Forelimb muscle (tissue), 1 donor: ENCODE results near the gene MYOM1. TPM values are rescaled to one million over a fixed set of nuclear protein-coding genes. Genes with fewer than 3 reads are reported as not detected.
"Not testable (repeated sequence)": the region's sequence is repeated elsewhere in the genome, so short reads cannot be mapped to it uniquely, and the experiment has no call there.

ENCODE experiments used
- DNase-seq: peaks from one replicate; pipeline ENCODE4 v3.0.0-alpha.2; 2013; ENCODE audit warnings: low read depth
- polyA plus RNA-seq: library from polyadenylated mRNA; unstranded; fragments of 120-200 nt; gene quantifications from one replicate; pipeline ENCODE4 v1.2.1, GENCODE V29; 2013; ENCODE audit not compliant: insufficient read length

MYOM1 gene
- polyA plus RNA-seq, 1 donor, result 731 TPM

DNA sequence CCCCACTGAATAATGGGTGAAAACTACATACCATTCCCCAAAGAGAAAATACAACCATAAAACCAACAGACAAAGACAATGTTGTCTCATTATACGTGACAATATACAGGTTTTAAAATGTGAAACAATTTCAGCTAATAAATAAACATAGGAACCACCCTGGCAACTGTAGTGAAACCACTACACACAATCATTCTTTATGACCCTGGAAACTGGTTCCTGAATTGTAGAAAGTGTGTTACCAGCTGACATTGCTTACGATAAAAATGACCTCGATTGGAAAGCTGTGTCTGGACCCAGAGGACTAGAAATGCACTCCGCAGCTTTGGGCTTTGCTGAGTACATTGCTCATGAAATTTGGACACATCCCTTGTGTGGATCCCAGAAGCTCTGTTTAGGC lies 132.9 kb downstream of the MYOM1 start:
- no peak for DNase-seq

- DNase-seq, result no peak
Observed at GRCh38 chr18:3085612-3086011, 134.2 kb downstream of the MYOM1 start.

DNA sequence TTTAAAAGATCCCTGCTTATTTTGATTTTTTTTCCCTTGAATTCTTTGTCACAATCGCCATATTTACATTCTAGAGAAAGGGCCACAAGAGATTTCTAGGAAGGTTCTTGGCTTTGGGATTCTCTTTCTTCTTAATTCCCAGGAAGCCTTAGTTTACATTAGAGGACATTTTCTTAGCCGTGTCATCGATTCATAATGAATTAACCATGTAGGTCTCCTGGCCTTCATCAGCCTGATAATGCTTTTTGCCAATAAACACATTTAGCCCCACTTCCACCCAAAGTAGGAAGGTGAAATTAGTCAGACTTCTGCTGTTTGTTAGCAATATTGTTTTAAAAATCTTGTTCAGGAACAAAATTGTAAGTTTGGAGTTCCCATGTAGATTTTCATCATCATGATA lies 135.6 kb downstream of the MYOM1 start:
- no peak for DNase-seq

- DNase-seq, result no peak
Observed at GRCh38 chr18:3083766-3084165, 136.0 kb downstream of the MYOM1 start.

GRCh38 chr18:3081584-3081991 lies 138.2 kb downstream of the MYOM1 start:
- DNase-seq, result no peak

- no peak for DNase-seq
Observed at GRCh38 chr18:3079653-3080052, 140.1 kb downstream of the MYOM1 start.

- DNase-seq, result no peak
Observed at GRCh38 chr18:3075491-3075890, 144.3 kb downstream of the MYOM1 start.

- no peak for DNase-seq
Observed at GRCh38 chr18:3074087-3074486, 145.7 kb downstream of the MYOM1 start.

DNA sequence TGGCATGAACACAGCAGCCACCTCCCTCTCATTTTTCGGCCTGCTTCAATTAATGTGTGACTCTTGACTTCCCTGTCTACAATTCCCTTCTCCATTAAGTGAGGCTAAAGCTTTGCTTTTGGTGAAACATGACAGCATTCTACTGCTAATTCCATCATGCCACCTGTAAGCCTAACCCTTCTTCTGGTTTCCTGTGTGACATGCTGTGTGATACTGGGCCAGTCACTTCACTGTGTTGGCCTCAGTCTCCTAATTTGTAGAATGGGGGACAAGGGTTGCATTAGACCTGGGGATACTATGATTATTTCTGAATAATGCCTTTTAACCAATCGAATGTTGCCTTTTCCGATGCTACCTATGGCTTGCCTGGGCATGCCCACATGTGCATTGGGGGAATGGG lies 146.4 kb downstream of the MYOM1 start:
- DNase-seq, result not testable (repeated sequence)

DNA sequence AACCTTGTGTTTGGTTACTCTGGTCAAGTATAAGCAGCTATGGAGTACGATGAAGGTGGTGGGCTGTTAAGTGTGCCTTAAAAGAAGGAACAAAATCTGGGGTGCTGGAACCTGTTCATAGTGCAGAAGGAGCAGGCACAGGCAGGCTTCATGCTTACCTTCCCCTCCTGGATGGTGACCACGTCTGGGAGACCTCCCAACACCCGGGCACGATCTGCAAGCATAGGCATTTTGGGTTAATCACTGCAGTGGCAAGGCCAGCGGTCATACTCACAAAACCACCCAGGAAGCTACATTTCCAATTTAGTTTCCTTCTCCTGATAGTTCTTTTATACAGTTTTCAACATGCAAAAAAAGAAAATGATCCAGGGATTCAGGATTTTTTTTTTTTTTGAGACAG lies 148.1 kb downstream of the MYOM1 start:
- DNase-seq, result no peak

DNA sequence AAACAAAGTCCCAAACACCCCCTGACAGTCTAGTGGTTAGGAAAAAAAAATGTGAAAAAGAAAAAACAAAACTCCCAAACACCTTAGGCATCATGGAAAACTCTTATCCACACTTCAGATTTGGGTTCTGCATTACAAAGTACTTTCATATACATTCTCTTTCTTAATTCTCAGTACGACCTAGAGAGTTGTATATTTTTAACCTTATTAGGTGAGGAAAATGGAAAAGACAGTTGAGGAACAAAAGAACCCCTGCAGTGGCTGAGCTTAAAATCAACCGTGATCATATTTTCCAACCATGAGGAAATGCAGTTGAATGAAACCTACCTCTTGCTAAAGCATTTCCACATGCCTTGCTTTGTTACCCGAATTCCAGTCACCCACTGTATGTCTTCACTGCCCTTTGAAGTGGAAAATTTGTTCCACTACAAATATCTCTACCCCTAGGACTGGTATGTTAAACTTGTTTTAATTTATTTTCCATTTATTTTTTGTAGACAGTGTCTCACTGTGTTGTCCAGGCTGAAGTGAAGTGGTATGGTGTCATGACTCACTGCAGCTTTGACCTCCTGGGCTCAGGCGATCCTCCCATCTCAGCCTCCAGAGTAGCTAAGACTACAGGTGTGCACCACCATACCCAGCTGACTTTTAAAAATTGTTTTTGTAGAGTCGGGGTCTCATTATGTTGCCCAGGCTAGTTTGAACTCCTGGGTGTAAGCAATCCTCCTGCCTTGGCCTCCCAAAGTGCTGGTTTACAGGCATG lies 149.9 kb downstream of the MYOM1 start:
- no peak for DNase-seq

DNA sequence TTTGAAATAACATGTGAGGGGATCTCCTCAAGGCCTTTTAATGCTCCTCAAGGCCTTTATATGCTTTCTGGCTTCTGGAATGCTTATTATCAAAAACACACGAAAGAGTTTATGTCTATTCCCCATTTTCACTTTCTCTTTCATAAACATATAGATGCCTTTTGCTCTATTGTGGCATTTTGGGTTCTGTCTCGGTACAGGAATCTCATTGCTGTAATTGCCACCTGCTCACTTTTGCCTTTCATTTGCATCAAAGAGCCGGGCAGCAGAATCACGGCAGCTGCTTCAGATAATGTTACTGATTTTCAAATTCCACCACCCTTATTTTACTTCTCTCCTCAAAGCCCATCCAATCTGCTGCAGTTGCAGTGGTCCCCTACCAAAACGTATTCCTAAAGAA lies 152.0 kb downstream of the MYOM1 start:
- no peak for DNase-seq

- DNase-seq, result no peak
Observed at GRCh38 chr18:3067165-3067661, 152.6 kb downstream of the MYOM1 start.

GRCh38 chr18:3066341-3067110 lies 153.2 kb downstream of the MYOM1 start:
- no peak for DNase-seq

- DNase-seq, result not testable (repeated sequence)
Observed at GRCh38 chr18:3063766-3064165, 156.0 kb downstream of the MYOM1 start.

DNA sequence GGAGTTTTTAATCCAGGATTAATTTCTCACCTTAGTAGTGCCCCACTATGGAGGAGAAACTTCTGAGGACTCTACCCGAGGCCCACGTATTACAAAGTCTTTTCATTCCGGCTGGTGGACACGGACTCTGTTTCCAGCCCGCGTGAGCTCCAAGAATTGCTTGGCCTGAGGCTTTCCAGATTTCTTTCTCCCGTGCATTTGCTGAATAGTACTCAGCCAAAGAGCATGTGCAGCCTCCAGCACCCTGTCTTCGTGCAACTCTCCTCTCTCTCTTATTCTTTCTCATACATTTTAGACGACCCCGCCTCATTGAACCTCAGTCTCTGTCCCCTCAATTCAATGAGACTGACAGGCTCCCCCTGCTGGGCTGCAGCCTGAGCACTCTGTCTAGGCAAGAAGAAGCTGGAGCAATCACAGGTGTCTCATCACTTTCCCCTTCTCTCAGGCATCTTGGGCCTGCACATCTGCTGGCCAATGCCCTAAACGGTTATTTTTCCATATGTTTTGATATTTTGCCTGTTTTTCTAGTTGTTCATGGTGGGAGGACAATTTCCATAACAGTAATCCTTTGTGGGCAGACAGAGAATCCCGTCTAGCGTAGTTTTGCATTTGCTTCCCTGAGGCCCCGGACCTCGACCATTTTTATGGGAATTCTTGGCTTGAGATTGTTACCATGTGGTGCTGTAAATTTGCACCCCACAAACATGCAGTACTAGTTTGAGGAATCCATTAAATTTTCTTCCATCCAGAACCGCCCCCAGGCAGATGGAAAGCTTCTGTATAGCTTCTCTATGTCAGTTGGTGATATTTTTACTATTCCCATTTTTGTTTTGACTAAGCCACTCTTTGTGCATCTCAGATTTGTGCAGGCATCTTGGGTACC lies 156.7 kb downstream of the MYOM1 start:
- DNase-seq, result no peak

GRCh38 chr18:3061581-3062312 lies 158.0 kb downstream of the MYOM1 start:
- no peak for DNase-seq

GRCh38 chr18:3060667-3061580 lies 158.8 kb downstream of the MYOM1 start:
- DNase-seq, result no peak

DNA sequence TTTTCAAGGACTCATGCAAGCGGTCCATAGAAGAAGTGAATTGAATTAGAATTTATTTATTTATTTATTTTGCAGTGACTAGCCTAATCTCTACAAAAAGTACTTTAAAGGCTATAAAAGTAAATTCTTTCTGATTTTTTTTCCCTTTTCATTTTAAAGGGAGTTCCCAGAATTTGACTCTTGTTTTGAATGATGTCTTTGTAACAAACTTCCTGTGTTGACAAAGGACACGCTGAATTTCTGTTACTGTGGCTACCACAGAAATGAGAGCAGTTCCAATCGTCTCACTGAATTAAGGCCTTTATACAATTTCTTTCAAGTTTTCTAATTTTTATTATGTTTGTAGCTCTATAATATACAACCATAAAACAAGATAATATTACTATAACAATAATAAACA lies 160.5 kb downstream of the MYOM1 start:
- no peak for DNase-seq
